HG02678 (cell line): ENCODE data around the gene RNF166.

ENCODE experiments used
- ATAC-seq: cut with Tn5 transposase; IDR thresholded peaks from one replicate; pipeline ENCODE4 v1.9.1; 2021; ENCODE audit warnings: mild to moderate bottlenecking, moderate library complexity; ENCODE audit not compliant: unreplicated experiment

The RNF166 gene

DNA sequence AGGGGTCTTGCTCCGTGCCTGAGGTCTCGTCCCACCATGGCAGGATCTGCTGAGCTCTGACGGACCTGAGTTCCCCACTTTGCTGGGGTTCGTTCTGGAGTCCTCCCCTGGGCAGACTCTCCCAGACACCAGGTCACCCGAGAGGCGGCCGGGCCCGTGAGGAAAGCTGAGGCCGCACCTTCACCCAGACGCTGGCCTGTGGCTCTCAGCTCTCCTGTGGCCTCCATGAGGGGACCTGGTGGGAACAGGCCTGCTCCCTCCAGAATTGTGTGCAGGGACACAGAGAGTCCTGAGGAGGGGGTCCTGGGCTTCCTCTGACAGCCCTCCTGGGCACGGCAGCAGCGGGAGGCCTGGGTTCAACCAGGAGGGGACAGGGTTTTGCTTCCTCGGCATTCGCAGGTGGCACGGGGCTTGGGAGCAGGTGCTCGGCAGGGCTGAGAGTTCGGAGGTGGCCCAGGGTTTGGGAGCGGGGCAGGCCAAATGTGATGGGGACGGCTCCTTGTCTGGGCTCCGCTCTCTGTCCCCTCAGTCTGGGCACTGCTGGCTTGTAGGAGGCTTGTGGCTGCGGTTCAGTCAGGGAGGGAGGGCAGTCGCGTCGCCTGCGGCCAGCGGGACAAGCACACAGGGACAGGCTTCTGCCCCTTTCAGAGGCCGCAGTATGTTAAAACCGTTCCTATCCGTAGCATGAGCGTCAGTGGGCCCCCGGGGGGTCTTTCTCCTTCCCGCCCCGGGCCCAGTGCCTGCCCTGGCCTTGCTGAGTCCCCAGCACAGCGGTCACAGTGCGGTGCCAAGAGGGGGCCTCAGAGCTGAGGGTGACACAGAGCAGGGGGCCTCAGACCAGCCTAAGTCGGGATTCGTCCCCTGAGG is 11.8 kb downstream of the RNF166 start:
- ATAC-seq: no peak

- ATAC-seq: no peak
These were observed 12.6 kb downstream of the RNF166 start for GRCh38 chr16:88693420-88694177.

GRCh38 chr16:88692861-88693260 is 13.3 kb downstream of the RNF166 start:
- ATAC-seq: no peak

- ATAC-seq: no peak
These were observed 14.2 kb downstream of the RNF166 start for GRCh38 chr16:88691924-88692560.

GRCh38 chr16:88691129-88691813 is 14.9 kb downstream of the RNF166 start:
- no peak for ATAC-seq

DNA sequence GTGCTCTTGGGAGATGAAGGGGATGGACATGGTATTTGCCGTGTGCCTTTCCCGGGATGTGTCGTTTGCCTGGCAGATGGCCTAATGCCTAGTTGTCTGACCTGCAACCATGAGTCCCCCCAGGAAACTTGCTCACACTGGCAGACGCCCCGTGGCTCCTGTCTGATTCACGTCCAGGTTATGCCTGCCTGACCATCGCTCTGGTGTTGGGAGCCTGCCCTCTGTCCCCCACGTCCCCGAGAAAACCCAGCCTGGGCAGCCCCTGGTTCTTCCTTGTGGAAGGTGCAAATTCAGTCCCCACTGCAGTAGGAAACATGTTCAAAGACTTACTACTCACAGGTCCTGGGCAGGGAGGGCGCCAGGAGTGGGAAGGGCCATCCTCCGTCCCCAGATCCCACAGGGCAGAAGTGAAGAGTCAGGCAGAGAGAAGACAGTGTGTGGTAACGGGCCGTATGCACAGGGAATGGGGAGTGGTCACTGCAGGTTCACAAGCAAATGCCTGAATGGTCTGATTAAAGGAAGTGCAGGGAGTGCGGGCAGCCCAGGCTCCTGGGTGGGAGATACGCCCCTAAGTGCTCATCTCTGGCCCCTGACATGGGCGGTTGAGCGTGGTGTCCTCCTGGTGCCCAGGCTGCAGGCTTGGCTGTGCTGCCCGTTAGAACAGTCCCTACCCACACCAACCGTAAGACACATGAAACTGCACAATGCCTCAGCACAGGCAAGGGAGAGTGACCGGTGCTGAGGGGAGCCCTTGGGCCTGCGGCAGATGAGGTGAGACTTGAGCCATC is 15.7 kb downstream of the RNF166 start:
- no peak for ATAC-seq

- ATAC-seq: no peak
These were observed 18.0 kb downstream of the RNF166 start for GRCh38 chr16:88688013-88688778.

GRCh38 chr16:88687676-88688012 is 18.6 kb downstream of the RNF166 start:
- no peak for ATAC-seq

DNA sequence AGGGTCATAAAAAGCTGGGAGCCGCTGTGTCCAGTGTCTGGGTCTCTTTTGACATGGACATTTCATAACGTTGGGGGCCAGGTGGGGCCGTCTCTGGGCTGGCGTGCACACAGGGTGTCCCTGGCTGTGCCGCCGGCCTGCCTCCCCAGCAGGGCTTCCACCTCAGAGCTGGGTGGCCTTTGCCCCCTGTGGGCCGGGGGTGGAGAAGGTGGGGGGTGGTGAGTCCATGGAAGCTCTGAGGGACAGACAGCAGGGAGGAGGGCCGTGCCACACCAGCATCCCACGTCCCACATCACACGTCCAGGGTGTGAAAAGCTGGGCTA is 19.0 kb downstream of the RNF166 start:
- ATAC-seq: no peak

- peak; percentile 76 for ATAC-seq
These were observed 19.6 kb downstream of the RNF166 start, which contains the start of gene SNAI3 for GRCh38 chr16:88686439-88687253. TSS of gene SNAI3 (minus strand) at chr16:88686507. CDS start at chr16:88686406, 101 bp downstream.

GRCh38 chr16:88686062-88686438 is 20.2 kb downstream of the RNF166 start:
- ATAC-seq: peak; percentile 16

- ATAC-seq: no peak
These were observed 20.8 kb downstream of the RNF166 start for GRCh38 chr16:88685156-88686061.

DNA sequence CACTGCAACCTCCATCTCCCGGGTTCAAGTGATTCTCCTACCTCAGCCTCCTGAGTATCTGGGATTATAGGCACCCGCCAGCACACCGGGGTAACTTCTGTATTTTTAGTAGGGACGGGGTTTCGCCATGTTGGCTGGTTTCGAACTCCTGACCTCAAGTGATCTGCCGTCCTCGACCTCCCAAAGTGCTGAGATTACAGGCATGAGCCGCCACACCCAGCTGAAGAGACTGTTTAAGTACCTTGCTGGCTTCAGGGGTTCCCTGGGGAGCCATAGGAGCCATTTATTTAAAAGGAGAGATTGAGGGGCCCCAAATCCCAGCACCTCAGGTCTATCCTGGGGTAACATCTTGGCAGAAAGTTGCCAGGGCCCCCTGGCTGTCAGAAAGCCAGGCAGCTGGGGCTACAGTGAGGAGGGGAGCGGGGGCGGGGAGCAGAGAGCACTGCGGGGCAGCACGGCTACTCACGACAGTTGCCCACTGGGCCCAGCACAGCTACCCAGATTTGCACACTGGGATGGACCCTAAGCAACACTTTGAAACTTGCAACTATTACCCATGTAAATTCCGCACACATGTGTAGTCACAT is 21.5 kb downstream of the RNF166 start:
- ATAC-seq: no peak

DNA sequence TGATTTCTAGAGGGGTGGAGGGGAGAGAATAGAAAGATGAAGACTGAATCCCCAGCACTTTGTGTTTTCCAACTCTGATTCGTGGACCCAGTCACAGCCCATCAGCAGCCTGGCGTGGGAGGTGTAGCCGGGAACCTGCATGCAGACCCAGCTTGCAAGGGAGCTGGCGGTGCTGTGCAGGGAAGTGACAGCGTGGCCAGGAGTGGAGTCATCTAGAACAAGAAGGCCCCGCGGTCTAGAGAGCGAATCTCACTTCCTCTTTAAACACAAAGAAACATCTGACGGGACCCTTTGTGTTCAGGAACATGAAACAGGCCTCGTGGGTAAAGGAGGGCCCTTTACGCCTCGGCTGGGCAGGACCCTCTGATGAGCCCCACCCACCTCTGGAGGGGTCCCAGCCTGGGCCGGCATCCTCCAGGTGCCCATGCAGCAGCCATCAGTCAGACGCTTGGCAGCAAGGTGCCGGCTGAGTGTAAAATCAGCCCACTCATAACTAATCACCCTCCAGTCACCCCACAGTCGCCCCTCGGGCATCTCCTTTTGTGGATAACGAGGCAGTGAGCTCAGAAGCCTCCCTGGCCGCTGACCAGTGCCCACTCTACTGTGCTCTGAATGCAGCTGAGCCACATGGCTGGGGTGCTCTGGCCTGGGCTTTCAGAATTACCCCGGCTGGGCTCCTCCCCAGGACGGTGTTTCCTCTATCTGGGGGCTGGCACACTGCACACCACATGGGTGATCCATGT is 24.3 kb downstream of the RNF166 start:
- peak; percentile 70 for ATAC-seq

- ATAC-seq: no peak
These were observed 25.0 kb downstream of the RNF166 start for GRCh38 chr16:88681084-88681680.

GRCh38 chr16:88680554-88681083 is 25.6 kb downstream of the RNF166 start:
- ATAC-seq: no peak
